A549 treated with RU486 at 1 μM for 4 hours (cell line): Measurements from ENCODE around the gene BCAM. TPM values are rescaled to one million over a fixed set of nuclear protein-coding genes. Genes with fewer than 3 reads are reported as not detected.

Experiments used
- total RNA-seq: library from RNA; stranded (reverse); fragments of 200-300 nt; extraction: Qiagen RNA extraction; gene quantifications from 5 replicates; pipeline ENCODE4 v1.2.3, GENCODE V29; 2022; ENCODE audit warnings: low read depth

The BCAM gene, protein sequence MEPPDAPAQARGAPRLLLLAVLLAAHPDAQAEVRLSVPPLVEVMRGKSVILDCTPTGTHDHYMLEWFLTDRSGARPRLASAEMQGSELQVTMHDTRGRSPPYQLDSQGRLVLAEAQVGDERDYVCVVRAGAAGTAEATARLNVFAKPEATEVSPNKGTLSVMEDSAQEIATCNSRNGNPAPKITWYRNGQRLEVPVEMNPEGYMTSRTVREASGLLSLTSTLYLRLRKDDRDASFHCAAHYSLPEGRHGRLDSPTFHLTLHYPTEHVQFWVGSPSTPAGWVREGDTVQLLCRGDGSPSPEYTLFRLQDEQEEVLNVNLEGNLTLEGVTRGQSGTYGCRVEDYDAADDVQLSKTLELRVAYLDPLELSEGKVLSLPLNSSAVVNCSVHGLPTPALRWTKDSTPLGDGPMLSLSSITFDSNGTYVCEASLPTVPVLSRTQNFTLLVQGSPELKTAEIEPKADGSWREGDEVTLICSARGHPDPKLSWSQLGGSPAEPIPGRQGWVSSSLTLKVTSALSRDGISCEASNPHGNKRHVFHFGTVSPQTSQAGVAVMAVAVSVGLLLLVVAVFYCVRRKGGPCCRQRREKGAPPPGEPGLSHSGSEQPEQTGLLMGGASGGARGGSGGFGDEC
- 60.0 to 93.5 TPM (median 80.5 TPM) in 5 replicates for total RNA-seq

GRCh38 chr19:44808463-44809371 lies at the start of gene BCAM:
TSS of gene BCAM (plus strand) at chr19:44809103. CDS start at chr19:44809125, 22 bp downstream.

GRCh38 chr19:44777715-44778347 lies 31.1 kb upstream of the BCAM start, which contains the start of gene CBLC:
TSS of gene CBLC (plus strand) at chr19:44777890. CDS start at chr19:44777932, 42 bp downstream.

DNA sequence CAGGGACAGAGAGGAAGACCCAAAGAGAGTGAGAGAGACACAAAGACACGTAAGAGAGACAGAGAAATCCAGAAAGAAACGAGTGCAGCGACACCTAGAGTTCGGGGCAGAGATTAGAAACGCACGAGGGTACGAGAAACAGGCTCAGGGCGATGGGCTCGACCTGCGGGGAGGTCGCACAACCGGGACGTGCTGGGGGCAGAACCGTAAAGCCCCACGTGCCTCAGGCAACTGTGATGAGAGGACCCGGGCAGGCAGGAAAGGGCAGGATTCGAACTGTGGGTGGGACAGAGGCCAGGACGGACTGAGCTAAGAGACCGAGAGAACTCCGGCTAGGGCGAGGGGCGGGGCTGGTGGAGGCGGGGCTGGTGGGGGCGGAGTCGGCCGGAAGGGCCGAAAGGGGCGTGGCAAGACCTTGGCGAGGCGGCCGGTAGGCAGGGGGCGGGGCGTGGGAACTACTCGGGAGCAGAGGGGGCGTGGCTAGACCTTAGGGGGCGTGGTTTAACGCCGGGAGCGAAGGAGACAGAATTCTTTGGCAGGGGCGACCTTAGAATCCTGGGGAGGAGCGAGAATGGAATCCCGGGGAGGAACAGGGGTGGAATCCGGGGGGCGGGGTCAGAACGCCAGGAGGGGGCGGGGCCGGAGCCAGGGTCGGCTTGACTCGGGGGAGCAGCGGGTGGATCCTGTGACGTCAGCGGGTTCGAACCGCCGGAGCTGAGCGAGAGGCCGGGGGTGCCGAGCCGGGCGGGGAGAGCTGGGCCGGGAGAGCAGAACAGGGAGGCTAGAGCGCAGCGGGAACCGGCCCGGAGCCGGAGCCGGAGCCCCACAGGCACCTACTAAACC lies 36.9 kb downstream of the BCAM start, which contains the start of gene NECTIN2:
Gene NECTIN2 (plus strand): TSS at position 686 of the 843 bp plus-strand sequence. CDS start 229 bp downstream, outside the sequence.

Other genes with a start within 250 kb of the BCAM start
- 0.30 to 0.63 TPM (median 0.48 TPM) in 5 replicates for gene IGSF23, start 195.5 kb upstream of the BCAM start, total RNA-seq
- gene PVR, start 165.2 kb upstream of the BCAM start, total RNA-seq: 107 to 120 TPM (median 113 TPM) in 5 replicates
- 7.5 to 10.1 TPM (median 9.3 TPM) in 5 replicates for gene CEACAM19, start 137.6 kb upstream of the BCAM start, total RNA-seq
- gene CEACAM16, start 110.0 kb upstream of the BCAM start, total RNA-seq: 0.14 to 0.30 TPM (median 0.15 TPM) in 3 of 5 replicates, not detected in the others
- 48.8 to 104 TPM (median 82.2 TPM) in 5 replicates for gene BCL3, start 60.4 kb upstream of the BCAM start, total RNA-seq
- gene CBLC, start 31.2 kb upstream of the BCAM start, total RNA-seq: 0.09 TPM in 1 of 5 replicates, not detected in the others
- 74.0 to 90.3 TPM (median 81.2 TPM) in 5 replicates for gene NECTIN2, start 37.2 kb downstream of the BCAM start, total RNA-seq
- 191 to 268 TPM (median 252 TPM) in 5 replicates for gene TOMM40, start 82.2 kb downstream of the BCAM start, total RNA-seq
- gene APOE, start 96.7 kb downstream of the BCAM start, total RNA-seq: 10.9 to 21.6 TPM (median 15.6 TPM) in 5 replicates
- gene APOC1, start 105.5 kb downstream of the BCAM start, total RNA-seq: 102 to 147 TPM (median 119 TPM) in 5 replicates
- gene APOC4, start 133.1 kb downstream of the BCAM start, total RNA-seq: not detected in 5 replicates
- gene APOC2, start 136.9 kb downstream of the BCAM start, total RNA-seq: not detected in 5 replicates
- 128 to 186 TPM (median 177 TPM) in 5 replicates for gene CLPTM1, start 146.3 kb downstream of the BCAM start, total RNA-seq
- 33.4 to 57.6 TPM (median 51.4 TPM) in 5 replicates for gene RELB, start 192.4 kb downstream of the BCAM start, total RNA-seq
- gene CLASRP, start 229.9 kb downstream of the BCAM start, total RNA-seq: 45.2 to 77.0 TPM (median 76.3 TPM) in 5 replicates